ENCODE data around the gene PPP1R17. TPM values are rescaled to one million over a fixed set of nuclear protein-coding genes. Genes with fewer than 3 reads are reported as not detected.

Gene PPP1R17
- polyA plus RNA-seq, 1 donor from 2014 or later, result 8.8 TPM

GRCh38 chr7:31692451-31692850 lies 5.4 kb downstream of the PPP1R17 start:
- no peaks in the 10 kb centered on the region for H3K9me3 ChIP-seq (ENCODE audit: low read length)
- TF ChIP-seq EP300 (conservative IDR thresholded peaks at IDR 0.05; ENCODE audit: poor library complexity, severe bottlenecking), result no peak
- no peak for TF ChIP-seq MXI1 (conservative IDR thresholded peaks at IDR 0.05; ENCODE audit: poor library complexity, severe bottlenecking)
- TF ChIP-seq POLR2AphosphoS5 (IDR thresholded peaks at IDR 0.05), result no peak
- TF ChIP-seq SMC3 (conservative IDR thresholded peaks at IDR 0.05; ENCODE audit: poor library complexity), result no peak
- no peak for TF ChIP-seq TAF1 (IDR thresholded peaks at IDR 0.05; ENCODE audit: low read depth)
- no peak for TF ChIP-seq CTCF (IDR thresholded peaks at IDR 0.05; ENCODE audit: poor library complexity, severe bottlenecking)
- no peak for TF ChIP-seq REST (IDR thresholded peaks at IDR 0.05; ENCODE audit: borderline replicate concordance)
- no peak for TF ChIP-seq EZH2 (IDR thresholded peaks at IDR 0.05; ENCODE audit: borderline replicate concordance, insufficient read depth, low read length, poor library complexity, severe bottlenecking)
- no peak for TF ChIP-seq RAD21 (conservative IDR thresholded peaks at IDR 0.05)
- no peaks in the 10 kb centered on the region for H3K36me3 ChIP-seq (ENCODE audit: insufficient read depth, low read length)
- H3K9me2 ChIP-seq (ENCODE audit: insufficient read depth, low read length), result no peaks in the 10 kb centered on the region
- no peak overlapping the region for H3K4me3 ChIP-seq (ENCODE audit: low read length)
- no peak overlapping the region for H2AFZ ChIP-seq (ENCODE audit: low read depth, low read length)
- no peaks in the 10 kb centered on the region for H3K79me2 ChIP-seq (replicated peaks; ENCODE audit: insufficient read depth, low read length)
- no peak overlapping the region for H3K27ac ChIP-seq (ENCODE audit: low read length)
- H3K27me3 ChIP-seq (ENCODE audit: insufficient read depth, low read depth, low read length), result no peaks in the 10 kb centered on the region
- H3K9ac ChIP-seq (ENCODE audit: low read length), result no peak overlapping the region
- no peak overlapping the region for H3K4me2 ChIP-seq (ENCODE audit: low read length)
- H3F3A ChIP-seq (ENCODE audit: insufficient read depth, low read length, poor library complexity, severe bottlenecking), result no peaks in the 10 kb centered on the region
- no peaks in the 10 kb centered on the region for H4K20me1 ChIP-seq (ENCODE audit: insufficient read depth)

- no peak overlapping the region for H3K27ac ChIP-seq (ENCODE audit: low read length)
- no peaks in the 10 kb centered on the region for H3K36me3 ChIP-seq (ENCODE audit: insufficient read depth, low read length)
- H3K9me2 ChIP-seq (ENCODE audit: insufficient read depth, low read length), result no peaks in the 10 kb centered on the region
- H3K4me2 ChIP-seq (ENCODE audit: low read length), result no peak overlapping the region
- no peak overlapping the region for H3K4me3 ChIP-seq (ENCODE audit: low read length)
- TF ChIP-seq TAF1 (IDR thresholded peaks at IDR 0.05; ENCODE audit: low read depth) (no peak), RAD21 (conservative IDR thresholded peaks at IDR 0.05) (no peak), EP300 (conservative IDR thresholded peaks at IDR 0.05; ENCODE audit: poor library complexity, severe bottlenecking) (no peak), EZH2 (IDR thresholded peaks at IDR 0.05; ENCODE audit: borderline replicate concordance, insufficient read depth, low read length, poor library complexity, severe bottlenecking) (no peak), REST (IDR thresholded peaks at IDR 0.05; ENCODE audit: borderline replicate concordance) (no peak), MXI1 (conservative IDR thresholded peaks at IDR 0.05; ENCODE audit: poor library complexity, severe bottlenecking) (no peak), SMC3 (conservative IDR thresholded peaks at IDR 0.05; ENCODE audit: poor library complexity) (no peak)
- H3F3A ChIP-seq (ENCODE audit: insufficient read depth, low read length, poor library complexity, severe bottlenecking), result no peaks in the 10 kb centered on the region
- no peak overlapping the region for H3K9ac ChIP-seq (ENCODE audit: low read length)
- no peaks in the 10 kb centered on the region for H3K27me3 ChIP-seq (ENCODE audit: insufficient read depth, low read depth, low read length)
- H3K9me3 ChIP-seq (ENCODE audit: low read length), result no peaks in the 10 kb centered on the region
- no peaks in the 10 kb centered on the region for H3K79me2 ChIP-seq (replicated peaks; ENCODE audit: insufficient read depth, low read length)
- no peak overlapping the region for H2AFZ ChIP-seq (ENCODE audit: low read depth, low read length)
- H4K20me1 ChIP-seq (ENCODE audit: insufficient read depth), result no peaks in the 10 kb centered on the region
These were observed 5.9 kb downstream of the PPP1R17 start for GRCh38 chr7:31692871-31693270.

All from neural cell (in vitro differentiated cells).